Skin of body (tissue), 2 donors: Measurements from ENCODE around the gene TIMM17B. TPM values are rescaled to one million over a fixed set of nuclear protein-coding genes. Genes with fewer than 3 reads are reported as not detected.

Experiments
- DNase-seq: peaks from one replicate; lab custom pipeline; 2025; lab: John Stamatoyannopoulos, UW
- total RNA-seq: library from RNA; depleted of rRNA; stranded (reverse); fragments of >200 nt; gene quantifications from one replicate; pipeline ENCODE4 v1.2.3, GENCODE V29; 2014

Gene TIMM17B
- total RNA-seq, 1 donor from 2014 or later: 15.0 TPM

DNA sequence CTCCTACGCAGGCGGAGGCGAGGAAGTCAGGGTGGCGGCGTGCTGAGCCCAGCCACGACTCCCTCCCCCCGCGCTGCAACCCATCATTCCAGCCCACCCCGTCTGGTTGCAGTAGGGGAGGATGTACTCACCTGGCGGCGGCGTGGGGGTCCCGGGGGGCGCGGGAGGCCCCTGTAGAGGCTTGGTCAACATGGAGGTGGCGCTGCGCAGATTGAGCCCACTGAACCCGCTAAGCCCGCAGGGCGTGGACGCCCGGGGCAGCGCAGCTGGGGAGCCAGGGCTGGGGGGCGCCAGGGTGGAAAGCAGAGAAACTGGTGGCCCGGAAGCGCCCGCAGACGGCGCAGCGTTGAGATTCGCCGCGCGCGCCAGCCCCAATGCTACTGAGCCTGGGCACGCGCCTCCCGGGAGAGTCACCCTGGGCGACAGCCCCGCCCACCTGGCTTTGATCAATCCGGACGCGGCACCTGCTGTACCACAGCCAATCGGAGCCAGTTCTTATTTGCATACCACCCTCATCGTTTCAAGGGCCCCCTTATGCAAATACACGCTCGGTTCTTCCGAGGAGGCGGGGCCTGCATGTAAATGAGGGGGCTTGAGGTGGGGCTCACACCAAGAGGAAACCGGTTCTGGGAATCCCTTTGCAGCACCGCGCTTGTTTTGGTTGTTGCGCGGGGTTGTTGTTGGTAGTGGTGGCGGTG is 21.2 kb upstream of the TIMM17B start, which contains the start of gene PIM2:
TSS of gene PIM2 (minus strand) at position 382 of the 698 bp plus-strand sequence. CDS start at position 192, 190 bp downstream.
- DNase-seq: peak; percentile 57

DNA sequence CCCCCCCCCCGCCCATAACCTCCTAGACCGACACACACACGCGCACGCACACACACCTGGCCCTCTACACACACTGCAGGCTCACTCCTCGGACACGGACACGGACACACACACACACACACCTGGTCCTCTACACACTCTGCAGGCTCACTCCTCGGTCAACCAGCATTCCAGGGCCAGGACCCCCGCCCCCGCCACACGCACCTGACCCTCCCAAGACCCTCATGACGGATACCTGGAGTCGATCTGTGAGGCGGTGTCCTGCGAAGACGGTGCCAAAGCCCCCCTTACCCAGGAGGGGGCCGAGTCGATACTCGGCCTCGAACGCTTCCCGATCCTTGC is 20.7 kb upstream of the TIMM17B start:
- DNase-seq: no peak

DNA sequence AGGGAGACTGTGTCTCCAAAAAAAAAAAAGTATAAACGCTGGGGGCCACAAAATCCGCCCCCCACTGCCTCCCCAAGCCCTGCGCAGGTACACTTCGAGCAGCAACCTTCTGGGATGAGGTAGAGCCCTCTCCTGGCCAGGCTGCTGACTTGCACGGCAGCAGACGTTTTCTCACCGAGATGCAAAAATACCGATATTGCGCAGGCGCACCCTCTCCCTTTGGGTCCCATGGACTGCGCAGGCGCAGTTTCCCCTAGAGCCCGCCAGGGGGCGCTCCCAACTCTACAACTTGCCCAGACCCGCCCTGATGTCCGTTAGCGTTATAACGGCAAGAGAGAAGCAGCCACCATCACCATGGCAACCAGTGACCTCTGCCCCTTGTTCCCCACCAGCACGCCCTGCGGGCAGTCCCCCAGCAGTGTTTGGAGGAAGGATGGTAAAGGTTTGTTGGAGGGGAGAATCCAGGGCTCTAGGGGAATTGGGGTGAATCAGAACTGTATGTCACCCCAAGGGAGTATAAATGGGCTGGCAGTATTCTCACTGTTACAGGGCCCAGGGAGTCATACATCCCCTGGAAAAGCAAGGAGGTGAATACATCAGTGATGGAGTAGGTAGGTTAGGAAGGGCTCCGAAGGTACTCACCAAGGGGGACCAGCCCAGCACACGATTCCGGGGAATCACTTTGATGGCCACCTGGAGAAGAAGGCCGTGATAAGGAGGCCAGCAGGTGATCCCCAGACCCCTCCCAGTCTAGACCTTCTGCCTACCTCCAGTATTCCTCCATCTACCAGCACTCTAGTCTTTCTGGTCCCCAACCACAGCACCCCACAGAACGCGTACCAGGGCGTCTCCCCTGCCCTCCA is 19.8 kb upstream of the TIMM17B start:
- peak; percentile 90 for DNase-seq

DNA sequence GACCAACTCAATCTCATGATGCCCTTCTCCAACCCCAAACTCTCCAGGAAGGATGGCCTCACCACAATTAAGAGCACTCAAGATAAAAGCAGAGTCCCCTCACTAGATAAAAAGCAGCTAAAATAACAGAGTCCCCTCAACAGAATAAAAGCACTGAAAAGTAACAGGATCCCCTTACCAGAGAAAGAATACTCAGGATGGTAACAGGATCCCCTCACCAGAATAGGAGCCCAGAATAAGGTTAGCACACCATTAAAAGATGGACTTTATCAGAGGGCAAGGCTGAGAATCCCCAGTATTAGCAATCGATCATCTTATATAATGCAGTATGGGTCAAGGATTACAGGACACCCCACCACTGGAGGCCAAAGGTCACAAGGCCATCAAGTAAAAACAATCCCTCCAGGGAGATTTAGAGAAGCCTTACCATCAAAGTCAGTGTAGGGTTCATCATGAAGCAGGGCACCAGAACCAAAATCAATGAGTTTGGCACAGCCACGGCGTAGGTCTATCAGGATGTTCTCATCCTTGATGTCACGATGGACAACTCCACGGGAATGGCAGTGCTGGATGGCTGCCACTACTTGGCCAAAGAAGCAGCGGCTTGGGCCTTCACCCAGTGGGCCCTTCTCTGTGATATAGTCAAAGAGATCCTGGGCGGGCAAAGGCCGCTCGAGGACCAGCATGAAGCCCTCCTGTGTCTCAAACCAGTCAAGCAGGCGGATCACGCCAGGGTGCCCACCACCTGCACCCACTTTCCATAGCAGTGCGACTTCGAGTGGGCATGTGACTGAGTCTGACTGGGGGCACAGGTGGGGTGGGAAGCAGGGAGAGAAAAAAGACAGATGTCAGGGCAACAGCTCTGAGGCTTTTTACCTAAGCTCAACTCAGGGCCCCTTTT is 17.3 kb upstream of the TIMM17B start:
- no peak for DNase-seq

DNA sequence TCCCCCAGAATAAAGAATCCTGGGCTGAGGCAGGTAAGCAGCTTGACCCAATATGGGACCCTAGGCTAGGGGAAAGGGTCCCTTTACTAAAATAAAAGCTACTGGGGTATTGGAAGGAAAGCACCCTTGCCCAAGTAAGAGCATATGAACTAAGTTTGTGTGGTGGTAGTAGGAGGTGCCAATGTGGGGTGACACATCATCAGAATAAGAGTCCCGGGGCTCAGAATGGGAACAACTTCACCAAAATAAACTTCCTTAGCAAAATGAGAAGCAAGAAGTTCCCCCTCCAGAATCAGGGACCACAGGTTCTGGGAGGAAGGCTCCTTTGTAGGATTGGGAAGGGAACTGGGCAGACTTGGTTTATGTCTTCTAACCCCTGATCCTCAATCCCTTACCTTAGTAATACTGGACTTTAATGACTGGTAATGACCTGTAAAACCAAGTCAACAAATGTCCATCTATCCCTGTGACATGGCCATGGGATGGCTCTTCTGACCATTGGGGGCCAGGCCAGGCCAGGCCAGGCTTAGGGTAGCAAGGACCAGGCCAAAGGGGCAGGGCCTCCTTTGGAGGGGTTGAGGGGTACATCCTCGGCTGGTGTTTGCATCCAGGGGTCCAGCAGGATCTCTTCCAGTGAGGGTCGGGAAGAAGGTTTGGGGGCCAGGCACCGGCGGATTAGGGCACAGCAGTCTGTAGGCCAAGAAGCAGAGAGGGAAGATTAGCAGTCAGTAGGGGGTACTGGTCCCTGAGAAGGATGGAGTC is 16.2 kb upstream of the TIMM17B start:
- DNase-seq: no peak

DNA sequence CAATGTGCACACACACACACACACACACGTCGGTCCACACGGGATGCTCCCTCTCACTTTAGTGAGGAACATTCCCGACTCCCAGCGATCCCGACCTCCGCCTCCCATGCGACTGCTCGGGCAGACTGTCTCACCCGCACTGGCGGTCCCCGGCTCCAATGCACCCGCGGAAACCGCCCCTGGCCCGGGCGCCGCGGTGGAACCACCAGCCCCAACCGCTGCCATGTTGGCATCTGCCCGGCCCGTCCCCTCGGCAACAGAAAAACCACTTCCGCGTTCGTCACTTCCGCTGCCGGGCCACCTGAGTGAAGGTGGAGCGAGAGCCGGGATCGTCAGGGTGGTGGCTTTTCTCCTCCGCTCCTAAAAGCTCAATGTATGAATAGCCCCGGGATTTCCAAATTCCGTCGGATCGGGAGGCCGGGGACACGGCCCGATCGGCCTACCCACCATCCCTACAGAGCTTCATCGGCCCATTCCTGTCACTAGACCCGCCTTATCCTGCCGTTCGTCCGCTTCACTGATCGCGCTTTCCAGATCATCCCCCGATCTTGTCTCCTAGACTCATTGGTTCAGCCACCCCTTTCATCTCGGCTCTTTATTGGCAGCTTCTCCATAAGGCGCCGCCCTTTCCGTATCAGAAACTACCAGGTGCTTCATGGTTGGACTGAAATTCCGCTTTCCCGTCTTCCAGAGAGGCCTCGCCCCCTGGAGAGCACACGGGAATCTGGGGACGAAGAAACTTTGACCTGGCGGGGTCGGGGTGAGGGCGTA is 14.0 kb upstream of the TIMM17B start, which contains the start of gene SLC35A2:
TSS of gene SLC35A2 (minus strand) at position 235 of the 771 bp plus-strand sequence. CDS start at position 225, 10 bp downstream.
- DNase-seq: peak; percentile 33

DNA sequence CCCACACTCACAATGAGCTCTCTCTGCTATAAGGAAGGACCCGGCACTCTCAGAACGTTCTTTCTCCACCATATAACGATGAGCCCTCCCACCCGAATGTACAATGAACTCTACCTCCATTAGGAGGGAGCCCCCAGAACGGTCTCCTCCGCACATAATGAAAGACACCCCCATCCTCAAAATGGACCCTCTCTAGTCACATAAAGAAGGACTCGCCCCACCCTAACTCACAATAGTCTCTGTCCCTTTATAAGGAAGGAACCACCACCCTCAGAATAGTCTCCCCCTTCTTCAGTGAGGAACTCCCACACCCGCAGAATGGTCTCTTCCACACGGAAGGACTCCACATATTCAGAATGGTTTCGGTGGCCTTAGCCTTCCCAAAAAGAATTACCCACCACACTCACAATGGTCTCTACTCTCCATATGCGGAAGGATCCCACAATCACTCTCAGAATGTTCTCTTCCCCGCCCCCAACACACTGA is 13.4 kb upstream of the TIMM17B start:
- DNase-seq: no peak

DNA sequence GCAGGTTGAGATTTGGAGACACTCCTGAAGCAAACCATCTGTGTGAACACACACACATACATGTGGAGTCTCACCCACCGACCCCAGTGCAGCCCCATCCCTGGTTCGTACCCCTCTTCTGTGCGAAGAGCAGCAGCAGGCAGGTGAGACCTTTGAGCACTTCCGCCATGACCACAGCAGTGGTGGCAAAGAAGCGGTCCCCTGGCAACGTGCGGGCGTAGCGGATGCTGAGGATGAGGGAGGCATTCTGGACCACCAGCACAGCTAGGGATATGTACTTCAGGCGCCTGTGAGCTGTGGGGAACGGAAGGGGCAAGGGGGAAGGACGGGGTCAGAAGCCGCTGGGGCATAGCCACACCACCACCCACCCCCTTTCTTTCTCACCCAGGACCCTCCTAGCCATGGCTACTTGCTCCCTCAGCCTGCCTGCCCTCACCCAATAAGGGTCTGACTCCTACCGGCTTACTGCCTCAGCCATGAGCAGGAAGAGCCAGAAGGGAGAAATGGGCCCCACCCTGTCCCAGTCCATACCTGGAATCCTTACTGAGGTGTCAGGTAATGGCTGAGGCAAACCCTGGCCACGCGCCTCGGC is 12.2 kb upstream of the TIMM17B start:
- DNase-seq: no peak

DNA sequence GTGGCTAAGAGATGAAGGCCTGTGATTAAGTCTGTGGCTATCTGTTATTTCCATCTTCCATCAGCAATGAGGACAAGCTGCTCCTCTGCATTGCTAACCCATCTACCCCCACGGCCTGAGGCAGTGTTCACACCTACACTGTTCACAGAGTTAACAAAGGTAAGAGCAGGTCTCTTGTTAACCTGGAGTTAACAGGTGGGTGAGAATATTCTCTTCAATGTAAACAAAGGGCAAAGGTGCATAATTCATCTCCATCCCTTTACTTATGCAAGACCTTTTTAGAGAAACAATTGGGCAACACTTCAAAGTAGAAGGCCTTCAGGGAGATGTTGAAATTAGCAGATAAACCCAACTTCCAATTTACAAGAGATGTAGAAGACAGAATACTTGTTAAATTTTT is 11.0 kb upstream of the TIMM17B start:
- DNase-seq: no peak

DNA sequence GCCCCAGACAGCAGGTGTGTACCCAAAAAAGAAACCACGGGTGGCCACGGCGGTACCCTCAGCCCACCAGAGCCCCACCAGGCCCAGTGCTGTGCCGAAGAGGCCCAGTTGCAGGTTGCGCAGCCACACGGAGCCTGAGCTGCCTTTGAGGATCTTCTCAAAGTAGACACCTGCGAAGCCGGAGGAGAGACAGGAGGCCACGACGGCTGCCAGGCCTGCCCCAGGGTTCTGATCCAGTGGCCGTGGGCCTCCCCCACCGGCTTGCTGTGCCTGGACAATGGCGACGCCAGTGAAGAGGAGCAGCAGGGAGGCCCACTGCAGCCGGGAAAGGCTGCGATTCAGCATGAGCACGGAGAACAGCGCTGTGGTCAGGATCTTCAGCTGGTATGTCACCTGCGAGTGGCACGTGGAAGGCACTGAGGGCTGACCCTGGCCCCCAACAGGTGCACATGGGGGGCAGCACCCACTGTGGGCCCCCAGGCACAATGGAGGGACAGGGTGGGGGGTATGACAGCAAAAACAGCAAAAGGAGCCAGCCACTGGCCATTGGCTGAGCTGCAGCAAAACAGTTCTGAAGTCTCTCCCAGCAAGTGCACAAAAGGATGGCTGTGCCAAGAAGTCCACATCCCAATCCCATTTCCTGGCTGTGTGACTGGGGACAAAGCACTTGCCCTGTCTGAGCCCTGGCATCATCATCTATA is 7.7 kb upstream of the TIMM17B start:
- DNase-seq: no peak

DNA sequence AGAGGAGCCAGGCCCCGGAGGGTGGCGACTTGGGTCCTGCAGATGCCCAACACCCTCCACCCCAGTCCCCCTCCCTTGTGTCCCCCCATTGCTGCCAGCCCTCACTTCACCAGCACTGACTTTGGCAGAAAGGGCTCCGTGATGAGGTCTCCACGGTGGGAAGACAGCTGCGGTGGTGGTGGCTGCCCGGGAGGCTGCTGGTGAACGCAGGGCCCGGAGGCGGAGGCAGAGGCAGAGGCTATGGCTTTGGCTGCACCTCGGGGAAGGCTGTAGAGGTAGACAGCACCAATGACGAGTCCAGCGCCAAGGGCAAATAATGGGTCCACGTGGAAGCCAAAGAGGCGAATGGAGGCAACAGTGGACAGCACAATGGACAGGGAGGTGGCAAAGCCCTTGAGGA is 7.1 kb upstream of the TIMM17B start:
- no peak for DNase-seq

DNA sequence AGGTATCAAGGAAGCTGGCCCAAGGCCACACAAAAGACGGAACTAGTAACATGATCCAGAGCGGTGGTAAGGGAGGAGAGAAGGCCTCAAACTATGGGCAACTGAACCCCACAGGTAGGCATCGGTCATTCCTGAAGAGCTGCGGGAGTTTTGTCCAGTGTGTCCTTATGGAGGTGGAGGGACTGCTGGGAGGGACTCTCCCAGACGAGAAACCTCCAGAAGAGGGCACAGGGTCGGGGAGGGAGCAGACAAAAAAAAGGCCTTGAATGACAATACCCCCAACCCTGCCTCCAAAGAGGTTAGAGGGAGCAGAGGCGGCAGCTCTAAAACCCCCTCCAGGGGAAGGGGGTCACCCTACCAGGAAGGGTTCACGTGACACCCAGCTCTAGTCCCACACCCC is 6.6 kb upstream of the TIMM17B start:
- DNase-seq: no peak

DNA sequence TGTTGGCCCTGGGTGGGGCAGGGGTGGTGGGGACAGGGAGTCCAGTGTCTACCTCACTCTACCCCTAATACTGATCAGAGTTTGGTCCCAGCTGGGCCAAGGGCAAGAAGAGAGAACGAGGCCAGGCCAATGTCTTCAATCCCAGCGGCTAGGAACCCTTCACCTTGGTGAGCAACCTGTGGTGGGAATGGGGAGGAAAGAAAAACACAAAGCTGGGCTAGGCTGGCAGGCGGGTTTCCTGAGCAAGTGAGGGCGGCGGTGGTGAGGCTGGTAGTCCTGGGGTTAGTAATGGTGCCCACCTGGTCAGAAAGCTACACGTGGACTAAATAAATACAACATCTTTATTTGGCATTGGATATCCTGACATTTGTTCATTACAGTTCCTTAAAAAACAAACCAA is 5.7 kb upstream of the TIMM17B start:
- DNase-seq: no peak

DNA sequence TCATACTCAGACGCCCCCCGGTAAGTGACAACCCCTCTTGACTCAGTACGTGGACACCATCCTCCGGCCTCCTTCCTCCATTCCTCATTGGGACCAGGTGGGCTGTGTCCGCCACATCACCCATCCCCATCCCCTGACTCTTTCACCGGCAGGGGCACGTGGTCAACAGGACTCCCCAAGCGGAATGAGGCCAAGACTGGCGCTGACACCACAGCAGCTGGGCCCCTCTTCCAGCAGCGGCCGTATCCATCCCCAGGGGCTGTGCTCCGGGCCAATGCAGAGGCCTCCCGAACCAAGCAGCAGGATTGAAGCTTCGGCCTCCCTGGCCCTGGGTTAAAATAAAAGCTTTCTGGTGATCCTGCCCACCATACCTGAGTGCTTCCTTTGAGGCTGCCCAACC is 5.2 kb upstream of the TIMM17B start:
- DNase-seq: no peak

DNA sequence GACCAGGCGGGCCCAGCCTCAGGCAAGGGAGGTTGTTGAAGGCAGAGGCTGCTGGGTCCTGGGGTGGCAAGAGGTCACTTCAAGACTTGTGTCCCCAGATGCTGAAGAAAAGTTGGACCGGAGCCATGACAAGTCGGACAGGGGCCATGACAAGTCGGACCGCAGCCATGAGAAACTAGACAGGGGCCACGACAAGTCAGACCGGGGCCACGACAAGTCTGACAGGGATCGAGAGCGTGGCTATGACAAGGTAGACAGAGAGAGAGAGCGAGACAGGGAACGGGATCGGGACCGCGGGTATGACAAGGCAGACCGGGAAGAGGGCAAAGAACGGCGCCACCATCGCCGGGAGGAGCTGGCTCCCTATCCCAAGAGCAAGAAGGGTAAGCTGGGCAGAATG is 4.6 kb upstream of the TIMM17B start:
- DNase-seq: no peak

DNA sequence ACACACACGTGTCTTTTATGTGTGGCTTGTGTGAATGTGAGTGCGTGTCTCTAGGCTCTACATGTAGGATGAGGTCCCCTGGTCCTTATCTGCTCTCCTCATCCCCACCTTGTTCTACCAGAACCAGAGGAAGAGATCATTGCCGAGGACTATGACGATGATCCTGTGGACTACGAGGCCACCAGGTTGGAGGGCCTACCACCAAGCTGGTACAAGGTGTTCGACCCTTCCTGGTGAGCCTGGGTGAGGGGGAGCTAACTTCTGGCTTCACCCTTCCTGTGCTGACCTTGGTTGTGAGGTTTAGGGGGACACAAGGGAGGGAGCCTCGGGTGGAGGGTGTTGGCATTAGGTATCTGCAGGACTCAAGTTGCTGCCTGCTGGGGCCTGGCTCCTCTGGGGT is 3.5 kb upstream of the TIMM17B start:
- DNase-seq: no peak

DNA sequence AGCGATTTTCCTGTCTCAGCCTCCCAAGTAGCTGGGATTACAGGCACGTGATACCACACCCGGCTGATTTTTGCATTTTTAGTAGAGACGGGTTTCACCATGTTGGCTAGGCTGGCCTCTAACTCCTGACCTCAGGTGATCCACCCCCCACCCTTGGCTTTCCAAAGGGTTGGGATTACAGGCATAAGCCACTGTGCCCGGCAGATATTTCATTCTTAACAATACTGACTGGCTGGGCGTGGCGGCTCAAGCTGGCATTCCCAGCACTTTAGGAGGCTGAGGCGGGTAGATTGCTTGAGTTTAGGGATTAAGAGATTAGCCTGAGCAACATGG is 1.5 kb upstream of the TIMM17B start:
- DNase-seq: no peak

DNA sequence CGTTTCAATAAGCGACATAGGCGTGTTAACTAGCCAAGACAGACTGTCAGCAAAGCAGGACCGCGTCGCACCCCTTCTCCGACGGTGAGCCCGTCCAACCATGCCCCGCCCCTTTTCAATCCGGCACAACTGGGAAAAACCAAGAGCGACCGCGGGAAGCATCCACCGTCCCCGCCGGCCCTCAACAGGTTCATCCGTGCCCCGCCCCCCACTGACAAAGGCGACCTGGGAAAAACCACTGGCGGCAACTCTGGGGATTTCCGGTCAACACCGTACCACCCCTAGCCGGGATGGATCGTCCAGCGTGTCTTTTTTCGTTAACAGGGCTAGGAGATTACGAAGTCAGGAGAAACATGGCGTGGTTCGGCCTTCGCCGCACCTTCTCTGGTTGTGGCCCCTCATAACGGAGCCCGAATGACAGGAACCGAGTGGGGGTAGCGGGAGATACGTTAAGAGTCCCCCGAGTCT is 377 bp downstream of the TIMM17B start:
- DNase-seq: peak; percentile 55

DNA sequence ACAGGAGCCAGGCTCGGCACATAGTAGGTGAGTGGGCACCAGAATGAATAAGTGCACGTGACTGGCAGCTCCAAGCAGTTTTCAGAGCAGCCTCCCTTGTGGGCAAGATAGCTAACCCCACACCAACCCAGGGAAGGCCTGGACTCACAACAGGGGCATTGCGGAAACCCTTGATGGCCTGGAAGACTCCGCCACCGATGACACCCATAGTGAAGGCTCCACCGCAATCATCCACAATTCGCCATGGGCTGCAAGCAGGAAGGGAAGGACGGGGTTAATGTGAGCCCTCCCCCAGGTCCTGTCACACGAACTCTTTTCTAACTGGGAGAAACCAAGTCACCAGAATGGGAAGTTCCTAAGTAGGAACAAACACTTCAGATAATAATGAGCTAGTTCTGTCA is 957 bp downstream of the TIMM17B start:
- no peak for DNase-seq
